Stimulated activated naive CD8-positive, alpha-beta T cell treated with anti-CD3 and anti-CD28 coated beads, Interleukin-15, amount 100 ng/mL, for 72 hours (primary cell): ENCODE measurements around the gene LLGL1.

Experiments used
- ATAC-seq: fragments of 150-1000 bp; cut with Tn5 transposase; 2 replicates; pipeline ENCODE4 v1.10.0; 2021; ENCODE audit warnings: mild to moderate bottlenecking, moderate library complexity
- DNase-seq, 2 donors: peaks; one replicate each; pipeline ENCODE4 v3.0.0; 2021 to 2022
- H3K27ac Mint-ChIP-seq, 2 donors: one replicate each; pipeline ENCODE4 v1.8.0; 2022; ENCODE audit warnings: mild to moderate bottlenecking in 2 of 2, mixed read lengths in 2 of 2, moderate library complexity in 2 of 2
- H3K27me3 Mint-ChIP-seq: one replicate; pipeline ENCODE4 v1.8.0; 2022; ENCODE audit warnings: mixed read lengths
- H3K4me1 Mint-ChIP-seq: one replicate; pipeline ENCODE4 v1.8.0; 2022; ENCODE audit warnings: mild to moderate bottlenecking, mixed read lengths
- H3K4me3 Mint-ChIP-seq, 2 donors: one replicate each; pipeline ENCODE4 v1.8.0; 2022; ENCODE audit warnings: mild to moderate bottlenecking in 2 of 2, mixed read lengths in 2 of 2, moderate library complexity in 1 of 2
- H3K9me3 Mint-ChIP-seq, 2 donors: one replicate each; pipeline ENCODE4 v1.8.0; 2022; ENCODE audit warnings: mixed read lengths in 2 of 2

Gene LLGL1

GRCh38 chr17:18291718-18292540 lies 66.5 kb downstream of the LLGL1 start:
- Mint-ChIP-seq H3K27ac (peak overlapping the region; percentile 14 to 95), H3K27me3 (no peaks in the 10 kb centered on the region), H3K9me3 (no peaks in the 10 kb centered on the region), H3K4me1 (no peaks in the 10 kb centered on the region), H3K4me3 (no peak overlapping the region)
- ATAC-seq, result no peak
- DNase-seq, result no peak
